ENCODE results near the gene FRMD8. TPM values are rescaled to one million over a fixed set of nuclear protein-coding genes. Genes with fewer than 3 reads are reported as not detected.
A peak's percentile ranks its signal among the peaks of the same experiment; 100 is the strongest.

FRMD8 gene
- total RNA-seq, 1 donor from 2014 or later = 8.4 TPM

- Histone ChIP-seq H3K36me3 (ENCODE audit: control insufficient read depth in 3 of 3, insufficient read depth in 3 of 3, low read length in 3 of 3) (peaks cover 37 to 76% (median 57%) of the 10 kb centered on the region in 3 donors), H3K27ac (ENCODE audit: low read depth, low read length) (peak overlapping the region; percentile 99), H3K9ac (ENCODE audit: low read depth in 1 of 3, low read length in 3 of 3) (peak overlapping the region; percentile 99 to 100 (median 100)), H3K9me3 (ENCODE audit: control insufficient read depth in 3 of 3, low read length in 3 of 3) (no peaks in the 10 kb centered on the region), H3K27me3 (ENCODE audit: control insufficient read depth in 3 of 3, insufficient read depth in 3 of 3, low read length in 3 of 3) (no peaks in the 10 kb centered on the region), H3K4me3 (ENCODE audit: low read length in 3 of 3) (peak overlapping the region; percentile 53 to 100 (median 90)), H3K4me1 (ENCODE audit: control insufficient read depth in 3 of 3, insufficient read depth in 3 of 3, low read length in 3 of 3) (peaks cover 57 to 68% (median 58%) of the 10 kb centered on the region in 3 donors)
Measured at GRCh38 chr11:65429724-65430405, 43.4 kb downstream of the FRMD8 start.

- peak overlapping the region; percentile 99 to 100 (median 100) for H3K9ac ChIP-seq (ENCODE audit: low read depth in 1 of 3, low read length in 3 of 3)
- H3K27me3 ChIP-seq (ENCODE audit: control insufficient read depth in 3 of 3, insufficient read depth in 3 of 3, low read length in 3 of 3) = no peaks in the 10 kb centered on the region
- peaks cover 39 to 76% (median 58%) of the 10 kb centered on the region in 3 donors for H3K36me3 ChIP-seq (ENCODE audit: control insufficient read depth in 3 of 3, insufficient read depth in 3 of 3, low read length in 3 of 3)
- H3K4me3 ChIP-seq (ENCODE audit: low read length in 3 of 3) = peak overlapping the region; percentile 53 to 100 (median 90)
- no peaks in the 10 kb centered on the region for H3K9me3 ChIP-seq (ENCODE audit: control insufficient read depth in 3 of 3, low read length in 3 of 3)
- peak overlapping the region; percentile 99 for H3K27ac ChIP-seq (ENCODE audit: low read depth, low read length)
- H3K4me1 ChIP-seq (ENCODE audit: control insufficient read depth in 3 of 3, insufficient read depth in 3 of 3, low read length in 3 of 3) = peaks cover 63 to 76% (median 64%) of the 10 kb centered on the region in 3 donors
Measured at GRCh38 chr11:65430406-65431217, 44.2 kb downstream of the FRMD8 start.

GRCh38 chr11:65431451-65432099 is 45.1 kb downstream of the FRMD8 start:
- H3K9ac ChIP-seq (ENCODE audit: low read depth in 1 of 3, low read length in 3 of 3) = peak overlapping the region in 2 of 3 donors; percentile 28 to 34
- peaks cover 70 to 81% (median 73%) of the 10 kb centered on the region in 3 donors for H3K4me1 ChIP-seq (ENCODE audit: control insufficient read depth in 3 of 3, insufficient read depth in 3 of 3, low read length in 3 of 3)
- peak overlapping the region; percentile 37 for H3K27ac ChIP-seq (ENCODE audit: low read depth, low read length)
- H3K9me3 ChIP-seq (ENCODE audit: control insufficient read depth in 3 of 3, low read length in 3 of 3) = no peaks in the 10 kb centered on the region
- H3K36me3 ChIP-seq (ENCODE audit: control insufficient read depth in 3 of 3, insufficient read depth in 3 of 3, low read length in 3 of 3) = peaks cover 45 to 77% (median 62%) of the 10 kb centered on the region in 3 donors
- H3K4me3 ChIP-seq (ENCODE audit: low read length in 3 of 3) = peak overlapping the region; percentile 4 to 90 (median 46)
- H3K27me3 ChIP-seq (ENCODE audit: control insufficient read depth in 3 of 3, insufficient read depth in 3 of 3, low read length in 3 of 3) = no peaks in the 10 kb centered on the region

GRCh38 chr11:65432100-65432650 is 45.7 kb downstream of the FRMD8 start:
- peak overlapping the region; percentile 16 to 90 (median 46) for H3K4me3 ChIP-seq (ENCODE audit: low read length in 3 of 3)
- H3K4me1 ChIP-seq (ENCODE audit: control insufficient read depth in 3 of 3, insufficient read depth in 3 of 3, low read length in 3 of 3) = peaks cover 67 to 75% (median 69%) of the 10 kb centered on the region in 3 donors
- peaks cover 46 to 74% (median 58%) of the 10 kb centered on the region in 3 donors for H3K36me3 ChIP-seq (ENCODE audit: control insufficient read depth in 3 of 3, insufficient read depth in 3 of 3, low read length in 3 of 3)
- H3K9me3 ChIP-seq (ENCODE audit: control insufficient read depth in 3 of 3, low read length in 3 of 3) = no peaks in the 10 kb centered on the region
- H3K9ac ChIP-seq (ENCODE audit: low read depth in 1 of 3, low read length in 3 of 3) = peak overlapping the region in 2 of 3 donors; percentile 28 to 34
- H3K27ac ChIP-seq (ENCODE audit: low read depth, low read length) = peak overlapping the region; percentile 37
- no peaks in the 10 kb centered on the region for H3K27me3 ChIP-seq (ENCODE audit: control insufficient read depth in 3 of 3, insufficient read depth in 3 of 3, low read length in 3 of 3)

- Histone ChIP-seq H3K4me1 (ENCODE audit: control insufficient read depth in 3 of 3, insufficient read depth in 3 of 3, low read length in 3 of 3) (peaks cover 65 to 76% (median 69%) of the 10 kb centered on the region in 3 donors), H3K9ac (ENCODE audit: low read depth in 1 of 3, low read length in 3 of 3) (peak overlapping the region in 1 of 3 donors; percentile 5), H3K9me3 (ENCODE audit: control insufficient read depth in 3 of 3, low read length in 3 of 3) (no peaks in the 10 kb centered on the region), H3K36me3 (ENCODE audit: control insufficient read depth in 3 of 3, insufficient read depth in 3 of 3, low read length in 3 of 3) (peaks cover 52 to 77% (median 62%) of the 10 kb centered on the region in 3 donors), H3K27ac (ENCODE audit: low read depth, low read length) (peak overlapping the region; percentile 37), H3K27me3 (ENCODE audit: control insufficient read depth in 3 of 3, insufficient read depth in 3 of 3, low read length in 3 of 3) (no peaks in the 10 kb centered on the region), H3K4me3 (ENCODE audit: low read length in 3 of 3) (peak overlapping the region in 2 of 3 donors; percentile 30 to 54)
Measured at GRCh38 chr11:65432686-65433582, 46.5 kb downstream of the FRMD8 start.

GRCh38 chr11:65433657-65434056 is 47.2 kb downstream of the FRMD8 start:
- peak overlapping the region in 1 of 3 donors; percentile 4 for H3K9ac ChIP-seq (ENCODE audit: low read depth in 1 of 3, low read length in 3 of 3)
- H3K9me3 ChIP-seq (ENCODE audit: control insufficient read depth in 3 of 3, low read length in 3 of 3) = no peaks in the 10 kb centered on the region
- no peaks in the 10 kb centered on the region for H3K27me3 ChIP-seq (ENCODE audit: control insufficient read depth in 3 of 3, insufficient read depth in 3 of 3, low read length in 3 of 3)
- H3K27ac ChIP-seq (ENCODE audit: low read depth, low read length) = peak overlapping the region; percentile 10
- H3K4me1 ChIP-seq (ENCODE audit: control insufficient read depth in 3 of 3, insufficient read depth in 3 of 3, low read length in 3 of 3) = peaks cover 60 to 75% (median 63%) of the 10 kb centered on the region in 3 donors
- peak overlapping the region in 2 of 3 donors; percentile 6 to 55 for H3K4me3 ChIP-seq (ENCODE audit: low read length in 3 of 3)
- H3K36me3 ChIP-seq (ENCODE audit: control insufficient read depth in 3 of 3, insufficient read depth in 3 of 3, low read length in 3 of 3) = peaks cover 55 to 79% (median 68%) of the 10 kb centered on the region in 3 donors

GRCh38 chr11:65434057-65434666 is 47.7 kb downstream of the FRMD8 start:
- Histone ChIP-seq H3K9ac (ENCODE audit: low read depth in 1 of 3, low read length in 3 of 3) (peak overlapping the region in 2 of 3 donors; percentile 4 to 18), H3K4me1 (ENCODE audit: control insufficient read depth in 3 of 3, insufficient read depth in 3 of 3, low read length in 3 of 3) (peaks cover 59 to 77% (median 66%) of the 10 kb centered on the region in 3 donors), H3K9me3 (ENCODE audit: control insufficient read depth in 3 of 3, low read length in 3 of 3) (no peaks in the 10 kb centered on the region), H3K4me3 (ENCODE audit: low read length in 3 of 3) (peak overlapping the region; percentile 6 to 55 (median 35)), H3K27me3 (ENCODE audit: control insufficient read depth in 3 of 3, insufficient read depth in 3 of 3, low read length in 3 of 3) (no peaks in the 10 kb centered on the region), H3K36me3 (ENCODE audit: control insufficient read depth in 3 of 3, insufficient read depth in 3 of 3, low read length in 3 of 3) (peaks cover 58 to 80% (median 72%) of the 10 kb centered on the region in 3 donors), H3K27ac (ENCODE audit: low read depth, low read length) (peak overlapping the region; percentile 10)

GRCh38 chr11:65434667-65435410 is 48.4 kb downstream of the FRMD8 start:
- Histone ChIP-seq H3K27me3 (ENCODE audit: control insufficient read depth in 3 of 3, insufficient read depth in 3 of 3, low read length in 3 of 3) (no peaks in the 10 kb centered on the region), H3K9me3 (ENCODE audit: control insufficient read depth in 3 of 3, low read length in 3 of 3) (no peaks in the 10 kb centered on the region), H3K4me3 (ENCODE audit: low read length in 3 of 3) (peak overlapping the region; percentile 6 to 55 (median 35)), H3K27ac (ENCODE audit: low read depth, low read length) (peak overlapping the region; percentile 37), H3K9ac (ENCODE audit: low read depth in 1 of 3, low read length in 3 of 3) (peak overlapping the region; percentile 18 to 54 (median 48)), H3K36me3 (ENCODE audit: control insufficient read depth in 3 of 3, insufficient read depth in 3 of 3, low read length in 3 of 3) (peaks cover 59 to 79% (median 74%) of the 10 kb centered on the region in 3 donors), H3K4me1 (ENCODE audit: control insufficient read depth in 3 of 3, insufficient read depth in 3 of 3, low read length in 3 of 3) (peaks cover 54 to 74% (median 63%) of the 10 kb centered on the region in 3 donors)

Measured in skeletal muscle tissue (tissue), 4 donors.